ENCODE data around the gene APOBEC3B.

- TF ChIP-seq POLR2A (IDR thresholded peaks at IDR 0.05) (no peak), CTCF (IDR thresholded peaks at IDR 0.05) (no peak)
Measured at GRCh38 chr22:39039306-39040126, 57.4 kb downstream of the APOBEC3B start.

Data from breast epithelium (tissue), 3 donors.